OCI-LY3 (cell line): Measurements from ENCODE around the gene KHDC4.

Experiments
- H2AFZ ChIP-seq: fragments of 200-600, 300-600 bp; shearing (Covaris generic); 2 replicates; pipeline ENCODE4 v1.6.0; 2014; ENCODE audit warnings: antibody characterized with exemption, low read depth, low read length
- H3K27ac ChIP-seq: fragments of 200-600, 300-600 bp; sonication (generic); 2 replicates; pipeline ENCODE4 v1.5.1; 2014; ENCODE audit warnings: mild to moderate bottlenecking, low read length, moderate library complexity, mixed read lengths
- H3K27me3 ChIP-seq: fragments of 200-600, 300-600 bp; sonication (generic); 2 replicates; pipeline ENCODE4 v1.6.1; 2014; ENCODE audit warnings: low read depth, low read length, mixed read lengths
- H3K36me3 ChIP-seq: fragments of 200-600, 300-600 bp; sonication (generic); replicated peaks from 2 replicates; pipeline ENCODE3; 2014; ENCODE audit warnings: low read depth, low read length, mixed read lengths
- H3K4me1 ChIP-seq: fragments of 300-600, 200-600 bp; sonication (generic); 2 replicates; pipeline ENCODE4 v1.6.1; 2014; ENCODE audit warnings: low read length, mixed read lengths
- H3K4me2 ChIP-seq: fragments of 200-600, 300-600 bp; sonication (generic); 2 replicates; pipeline ENCODE4 v1.6.1; 2014; ENCODE audit warnings: low read length, mixed read lengths
- H3K4me3 ChIP-seq: fragments of 300-600, 200-600 bp; sonication (generic); 2 replicates; pipeline ENCODE4 v1.5.1; 2014; ENCODE audit warnings: antibody characterized with exemption, mild to moderate bottlenecking, low read length, moderate library complexity
- H3K79me2 ChIP-seq: fragments of 300-600, 200-600 bp; shearing (Covaris generic); 2 replicates; pipeline ENCODE4 v1.6.1; 2014; ENCODE audit warnings: mild to moderate bottlenecking, low read length, mixed read lengths
- H3K9ac ChIP-seq: fragments of 300-600, 200-600 bp; shearing (Covaris generic); 2 replicates; pipeline ENCODE4 v1.6.0; 2014; ENCODE audit warnings: mild to moderate bottlenecking, low read length, moderate library complexity
- H3K9me3 ChIP-seq: fragments of 200-600, 300-600 bp; shearing (Covaris generic); 2 replicates; pipeline ENCODE4 v1.6.1; 2014; ENCODE audit warnings: low read length, mixed read lengths; ENCODE audit not compliant: insufficient read depth
- H4K20me1 ChIP-seq: fragments of 200-600, 300-600 bp; sonication (generic); 2 replicates; pipeline ENCODE4 v1.6.1; 2016; ENCODE audit warnings: low read length, mixed read lengths; ENCODE audit not compliant: insufficient read depth
- EZH2phosphoT487 ChIP-seq: fragments of 200-600 bp; shearing (Covaris generic); IDR thresholded peaks from 2 replicates; pipeline ENCODE4 v1.6.1; 2018; ENCODE audit warnings: antibody characterized with exemption, mixed run types, low read depth
- TF ChIP-seq, protein P1 (sequence below): fragments of 200-600, 300-600 bp; sonication (generic); IDR thresholded peaks from 2 replicates; pipeline ENCODE4 v1.5.1; 2014; ENCODE audit warnings: antibody characterized with exemption, low read length, low read depth

Gene KHDC4

DNA sequence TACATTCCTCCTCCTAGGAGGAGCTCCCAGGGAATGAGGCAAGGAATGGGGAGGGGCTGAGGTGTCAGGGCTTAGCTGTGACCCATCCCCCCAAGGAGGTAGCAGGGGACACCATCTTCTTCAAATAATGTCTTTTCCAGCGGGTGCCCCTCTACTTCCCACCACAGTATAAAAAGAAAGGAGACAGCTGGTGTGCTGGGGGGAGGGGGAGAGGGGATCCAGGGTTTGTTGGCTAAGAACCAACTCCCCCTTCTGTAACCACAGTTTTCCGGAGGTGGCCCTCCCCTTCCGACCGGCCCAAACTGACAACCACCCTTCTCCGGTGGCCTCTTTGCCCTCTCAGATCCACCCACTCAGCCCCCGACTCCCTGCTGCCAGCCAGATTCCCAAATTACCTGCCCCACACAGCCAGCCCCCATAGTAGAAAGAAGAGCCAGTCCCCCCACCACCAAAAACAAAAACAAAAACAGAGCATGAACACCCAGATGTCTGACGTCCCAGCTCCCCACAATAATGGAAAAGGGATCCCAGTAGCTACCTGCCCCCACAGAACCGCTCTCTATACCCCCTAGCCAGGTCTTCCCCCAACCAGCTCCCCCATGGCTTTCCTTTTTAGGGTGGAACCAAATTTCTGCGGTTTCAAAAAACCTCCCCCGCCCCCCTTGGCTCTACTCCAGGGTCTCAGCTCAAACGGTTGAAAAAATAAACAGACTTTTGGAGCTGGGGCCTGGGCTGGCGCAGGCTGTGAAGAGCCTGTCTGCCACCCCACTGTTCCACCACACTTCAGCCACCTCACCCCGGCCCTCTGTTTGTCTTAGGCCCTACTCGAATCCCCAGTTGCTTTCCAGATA lies 42.1 kb upstream of the KHDC4 start:
- Histone ChIP-seq H3K36me3 (peaks cover 38% of the 10 kb centered on the region), H4K20me1 (peaks cover 58% of the 10 kb centered on the region), H3K4me1 (peaks cover 63% of the 10 kb centered on the region)

DNA sequence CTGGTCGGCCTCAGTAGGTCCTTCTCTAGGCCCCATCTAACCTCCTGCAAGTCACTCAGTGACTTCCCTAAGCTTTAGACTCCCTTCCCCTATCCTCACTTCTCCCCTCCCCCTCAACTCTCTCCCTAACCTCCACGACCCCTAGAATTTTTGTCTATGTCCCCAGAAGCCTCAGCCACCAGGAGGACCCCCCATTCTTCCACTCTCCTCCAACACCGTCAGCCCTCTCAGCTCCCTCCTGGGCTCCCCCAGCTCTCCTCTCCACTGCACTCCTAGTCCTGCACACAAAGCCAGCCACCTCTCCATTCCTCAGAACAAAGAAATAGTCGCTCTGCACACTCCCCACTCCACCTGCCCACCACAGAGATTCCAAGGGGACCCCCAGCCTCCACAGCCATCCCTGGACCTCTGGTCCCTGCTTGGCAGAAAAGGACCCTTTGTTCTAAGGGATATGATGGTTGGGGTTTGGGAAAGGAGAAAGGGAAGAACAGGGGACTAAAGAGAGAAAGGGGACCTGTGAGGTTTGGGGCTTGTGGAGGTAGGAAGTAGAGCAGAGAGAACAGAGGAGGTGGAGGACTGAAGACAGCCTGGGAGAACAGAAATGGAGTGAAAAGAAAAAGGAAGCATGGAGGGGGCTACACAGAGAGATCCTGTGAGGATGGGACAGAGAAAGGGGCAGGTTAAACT lies 41.3 kb upstream of the KHDC4 start:
- Histone ChIP-seq H3K9ac (peak overlapping the region; percentile 100), H3K27me3 (no peaks in the 10 kb centered on the region), H3K4me3 (peak overlapping the region; percentile 95), H2AFZ (no peak overlapping the region), H3K4me2 (peak overlapping the region; percentile 95), H3K79me2 (peaks cover 100% of the 10 kb centered on the region), H3K36me3 (peaks cover 35% of the 10 kb centered on the region), H3K27ac (peak overlapping the region; percentile 89), H3K4me1 (peaks cover 62% of the 10 kb centered on the region), H4K20me1 (peaks cover 64% of the 10 kb centered on the region), H3K9me3 (no peaks in the 10 kb centered on the region)
- TF ChIP-seq EZH2phosphoT487: no peak
- TF ChIP-seq, protein P1, sequence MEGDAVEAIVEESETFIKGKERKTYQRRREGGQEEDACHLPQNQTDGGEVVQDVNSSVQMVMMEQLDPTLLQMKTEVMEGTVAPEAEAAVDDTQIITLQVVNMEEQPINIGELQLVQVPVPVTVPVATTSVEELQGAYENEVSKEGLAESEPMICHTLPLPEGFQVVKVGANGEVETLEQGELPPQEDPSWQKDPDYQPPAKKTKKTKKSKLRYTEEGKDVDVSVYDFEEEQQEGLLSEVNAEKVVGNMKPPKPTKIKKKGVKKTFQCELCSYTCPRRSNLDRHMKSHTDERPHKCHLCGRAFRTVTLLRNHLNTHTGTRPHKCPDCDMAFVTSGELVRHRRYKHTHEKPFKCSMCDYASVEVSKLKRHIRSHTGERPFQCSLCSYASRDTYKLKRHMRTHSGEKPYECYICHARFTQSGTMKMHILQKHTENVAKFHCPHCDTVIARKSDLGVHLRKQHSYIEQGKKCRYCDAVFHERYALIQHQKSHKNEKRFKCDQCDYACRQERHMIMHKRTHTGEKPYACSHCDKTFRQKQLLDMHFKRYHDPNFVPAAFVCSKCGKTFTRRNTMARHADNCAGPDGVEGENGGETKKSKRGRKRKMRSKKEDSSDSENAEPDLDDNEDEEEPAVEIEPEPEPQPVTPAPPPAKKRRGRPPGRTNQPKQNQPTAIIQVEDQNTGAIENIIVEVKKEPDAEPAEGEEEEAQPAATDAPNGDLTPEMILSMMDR: no peak

More for the DNA sequence above, 42.1 kb upstream of the KHDC4 start:
- no peak overlapping the region for H2AFZ ChIP-seq
- peak overlapping the region; percentile 100 for H3K9ac ChIP-seq
- H3K27ac ChIP-seq: peak overlapping the region; percentile 89
- H3K4me2 ChIP-seq: peak overlapping the region; percentile 95
- TF ChIP-seq, protein P1: no peak
- no peak for TF ChIP-seq EZH2phosphoT487
- H3K27me3 ChIP-seq: no peaks in the 10 kb centered on the region
- H3K4me3 ChIP-seq: peak overlapping the region; percentile 95
- no peaks in the 10 kb centered on the region for H3K9me3 ChIP-seq
- peaks cover 100% of the 10 kb centered on the region for H3K79me2 ChIP-seq

DNA sequence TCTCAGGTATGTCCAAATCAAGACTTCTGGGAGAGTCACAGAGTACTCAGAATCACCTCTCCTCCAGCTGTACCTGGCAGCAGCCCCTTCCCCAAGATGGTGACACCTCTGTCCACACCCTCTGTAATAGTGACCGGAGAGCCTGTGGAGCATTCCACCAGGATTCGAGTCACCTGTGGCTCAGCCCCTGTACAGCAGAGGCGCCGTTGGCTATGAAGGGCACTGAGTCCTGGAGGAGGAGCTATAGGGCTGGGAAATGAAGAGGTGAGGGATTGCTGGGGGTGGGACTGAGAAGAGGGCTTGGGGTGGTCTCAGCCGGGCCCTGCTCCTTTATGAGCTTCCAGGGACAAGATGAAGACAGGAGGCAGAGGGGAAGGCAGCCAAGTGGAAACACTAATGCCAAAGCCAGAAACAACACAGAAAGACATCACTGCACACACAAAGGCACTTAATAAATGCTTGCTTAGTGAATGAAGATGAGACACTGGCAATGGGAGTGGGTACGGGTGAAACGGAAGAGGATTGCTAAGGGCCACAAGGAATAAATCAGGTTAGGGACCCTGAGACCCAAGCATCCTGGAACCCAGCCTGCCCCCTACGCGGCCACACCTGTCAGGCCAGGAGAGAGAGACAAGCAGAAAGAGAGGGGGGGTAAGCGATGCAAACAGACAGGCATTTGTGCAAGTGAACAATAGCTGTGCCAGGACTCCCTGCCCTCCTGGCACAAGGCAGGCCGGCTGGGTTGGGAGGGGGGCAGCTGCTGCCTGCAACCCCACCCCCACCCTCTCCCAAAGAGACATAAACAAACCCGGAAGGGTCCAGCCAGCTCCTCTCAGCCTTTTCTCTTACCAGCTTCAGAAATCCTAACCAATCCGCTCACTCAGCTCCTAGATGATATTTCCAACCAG lies 40.2 kb upstream of the KHDC4 start:
- peaks cover 44% of the 10 kb centered on the region for H3K36me3 ChIP-seq
- H2AFZ ChIP-seq: no peak overlapping the region
- no peaks in the 10 kb centered on the region for H3K27me3 ChIP-seq
- peak overlapping the region; percentile 95 for H3K4me3 ChIP-seq
- H3K79me2 ChIP-seq: peaks cover 100% of the 10 kb centered on the region
- H4K20me1 ChIP-seq: peaks cover 73% of the 10 kb centered on the region
- no peaks in the 10 kb centered on the region for H3K9me3 ChIP-seq
- no peak for TF ChIP-seq EZH2phosphoT487
- TF ChIP-seq, protein P1: no peak
- peak overlapping the region; percentile 100 for H3K9ac ChIP-seq
- H3K4me1 ChIP-seq: peaks cover 62% of the 10 kb centered on the region
- peak overlapping the region; percentile 95 for H3K4me2 ChIP-seq
- peak overlapping the region; percentile 89 for H3K27ac ChIP-seq
